ENCODE measurements around the gene NT5C2.
"Not testable (repeated sequence)": the region's sequence is repeated elsewhere in the genome, so short reads cannot be mapped to it uniquely, and the experiment has no call there.

Gene NT5C2

GRCh38 chr10:103193107-103193819 lies at the start of gene NT5C2:
TSS of gene NT5C2 (minus strand) at chr10:103193272. CDS start at chr10:103174958, 18,314 bp downstream.
- Histone ChIP-seq H3K27me3 (ENCODE audit: control insufficient read depth, insufficient read depth, low read length) (no peaks in the 10 kb centered on the region), H3K4me1 (ENCODE audit: control insufficient read depth, insufficient read depth, low read length) (peaks cover 5% of the 10 kb centered on the region), H3K36me3 (ENCODE audit: control insufficient read depth, insufficient read depth, low read length) (no peaks in the 10 kb centered on the region), H3K9ac (ENCODE audit: low read length) (peak within 1 kb of the TSS; percentile 96), H3K27ac (ENCODE audit: low read depth, low read length) (peak within 1 kb of the TSS; percentile 97), H3K4me3 (ENCODE audit: low read length) (peak within 1 kb of the TSS; percentile 92)

- Histone ChIP-seq H3K4me1 (ENCODE audit: control insufficient read depth, insufficient read depth, low read length) (no peaks in the 10 kb centered on the region), H3K4me3 (ENCODE audit: low read length) (no peak overlapping the region), H3K9ac (ENCODE audit: low read length) (no peak overlapping the region), H3K27me3 (ENCODE audit: control insufficient read depth, insufficient read depth, low read length) (no peaks in the 10 kb centered on the region), H3K27ac (ENCODE audit: low read depth, low read length) (no peak overlapping the region), H3K36me3 (ENCODE audit: control insufficient read depth, insufficient read depth, low read length) (no peaks in the 10 kb centered on the region)
Measured at GRCh38 chr10:103241262-103242011, 48.4 kb upstream of the NT5C2 start.

GRCh38 chr10:103238506-103239252 lies 45.6 kb upstream of the NT5C2 start:
- H3K27me3 ChIP-seq (ENCODE audit: control insufficient read depth, insufficient read depth, low read length) = no peaks in the 10 kb centered on the region
- no peak overlapping the region for H3K9ac ChIP-seq (ENCODE audit: low read length)
- H3K4me3 ChIP-seq (ENCODE audit: low read length) = no peak overlapping the region
- no peak overlapping the region for H3K27ac ChIP-seq (ENCODE audit: low read depth, low read length)
- H3K4me1 ChIP-seq (ENCODE audit: control insufficient read depth, insufficient read depth, low read length) = no peaks in the 10 kb centered on the region
- no peaks in the 10 kb centered on the region for H3K36me3 ChIP-seq (ENCODE audit: control insufficient read depth, insufficient read depth, low read length)

- H3K27me3 ChIP-seq (ENCODE audit: control insufficient read depth, insufficient read depth, low read length) = no peaks in the 10 kb centered on the region
- peaks cover 4% of the 10 kb centered on the region for H3K4me1 ChIP-seq (ENCODE audit: control insufficient read depth, insufficient read depth, low read length)
- H3K36me3 ChIP-seq (ENCODE audit: control insufficient read depth, insufficient read depth, low read length) = no peaks in the 10 kb centered on the region
- no peak overlapping the region for H3K4me3 ChIP-seq (ENCODE audit: low read length)
- no peak overlapping the region for H3K9ac ChIP-seq (ENCODE audit: low read length)
- no peak overlapping the region for H3K27ac ChIP-seq (ENCODE audit: low read depth, low read length)
Measured at GRCh38 chr10:103235775-103236174, 42.7 kb upstream of the NT5C2 start.

GRCh38 chr10:103232772-103233488 lies 39.9 kb upstream of the NT5C2 start:
- H3K27me3 ChIP-seq (ENCODE audit: control insufficient read depth, insufficient read depth, low read length) = no peaks in the 10 kb centered on the region
- no peaks in the 10 kb centered on the region for H3K36me3 ChIP-seq (ENCODE audit: control insufficient read depth, insufficient read depth, low read length)
- peaks cover 4% of the 10 kb centered on the region for H3K4me1 ChIP-seq (ENCODE audit: control insufficient read depth, insufficient read depth, low read length)
- H3K9ac ChIP-seq (ENCODE audit: low read length) = no peak overlapping the region
- no peak overlapping the region for H3K4me3 ChIP-seq (ENCODE audit: low read length)
- no peak overlapping the region for H3K27ac ChIP-seq (ENCODE audit: low read depth, low read length)

- Histone ChIP-seq H3K27ac (ENCODE audit: low read depth, low read length) (no peak overlapping the region), H3K4me1 (ENCODE audit: control insufficient read depth, insufficient read depth, low read length) (peaks cover 4% of the 10 kb centered on the region), H3K36me3 (ENCODE audit: control insufficient read depth, insufficient read depth, low read length) (no peaks in the 10 kb centered on the region), H3K9ac (ENCODE audit: low read length) (no peak overlapping the region), H3K27me3 (ENCODE audit: control insufficient read depth, insufficient read depth, low read length) (no peaks in the 10 kb centered on the region), H3K4me3 (ENCODE audit: low read length) (no peak overlapping the region)
Measured at GRCh38 chr10:103232131-103232673, 39.1 kb upstream of the NT5C2 start.

- H3K4me3 ChIP-seq (ENCODE audit: low read length) = peak overlapping the region; percentile 25
- H3K27me3 ChIP-seq (ENCODE audit: control insufficient read depth, insufficient read depth, low read length) = no peaks in the 10 kb centered on the region
- H3K9ac ChIP-seq (ENCODE audit: low read length) = no peak overlapping the region
- no peak overlapping the region for H3K27ac ChIP-seq (ENCODE audit: low read depth, low read length)
- peaks cover 4% of the 10 kb centered on the region for H3K4me1 ChIP-seq (ENCODE audit: control insufficient read depth, insufficient read depth, low read length)
- H3K36me3 ChIP-seq (ENCODE audit: control insufficient read depth, insufficient read depth, low read length) = no peaks in the 10 kb centered on the region
Measured at GRCh38 chr10:103231047-103231551, 38.0 kb upstream of the NT5C2 start.

- no peak overlapping the region for H3K9ac ChIP-seq (ENCODE audit: low read length)
- H3K36me3 ChIP-seq (ENCODE audit: control insufficient read depth, insufficient read depth, low read length) = no peaks in the 10 kb centered on the region
- H3K27ac ChIP-seq (ENCODE audit: low read depth, low read length) = no peak overlapping the region
- peaks cover 4% of the 10 kb centered on the region for H3K4me1 ChIP-seq (ENCODE audit: control insufficient read depth, insufficient read depth, low read length)
- no peaks in the 10 kb centered on the region for H3K27me3 ChIP-seq (ENCODE audit: control insufficient read depth, insufficient read depth, low read length)
- no peak overlapping the region for H3K4me3 ChIP-seq (ENCODE audit: low read length)
Measured at GRCh38 chr10:103227416-103227815, 34.3 kb upstream of the NT5C2 start.

- no peaks in the 10 kb centered on the region for H3K36me3 ChIP-seq (ENCODE audit: control insufficient read depth, insufficient read depth, low read length)
- H3K4me3 ChIP-seq (ENCODE audit: low read length) = no peak overlapping the region
- no peak overlapping the region for H3K27ac ChIP-seq (ENCODE audit: low read depth, low read length)
- H3K4me1 ChIP-seq (ENCODE audit: control insufficient read depth, insufficient read depth, low read length) = peaks cover 1% of the 10 kb centered on the region
- no peaks in the 10 kb centered on the region for H3K27me3 ChIP-seq (ENCODE audit: control insufficient read depth, insufficient read depth, low read length)
- H3K9ac ChIP-seq (ENCODE audit: low read length) = no peak overlapping the region
Measured at GRCh38 chr10:103225939-103226338, 32.9 kb upstream of the NT5C2 start.

- H3K9ac ChIP-seq (ENCODE audit: low read length); H3K27ac ChIP-seq (ENCODE audit: low read depth, low read length); H3K4me1 ChIP-seq (ENCODE audit: control insufficient read depth, insufficient read depth, low read length); H3K36me3 ChIP-seq (ENCODE audit: control insufficient read depth, insufficient read depth, low read length); H3K27me3 ChIP-seq (ENCODE audit: control insufficient read depth, insufficient read depth, low read length); H3K4me3 ChIP-seq (ENCODE audit: low read length): not testable (repeated sequence)
Measured at GRCh38 chr10:103224721-103225120, 31.6 kb upstream of the NT5C2 start.

- H3K27me3 ChIP-seq (ENCODE audit: control insufficient read depth, insufficient read depth, low read length) = no peaks in the 10 kb centered on the region
- no peak overlapping the region for H3K4me3 ChIP-seq (ENCODE audit: low read length)
- H3K4me1 ChIP-seq (ENCODE audit: control insufficient read depth, insufficient read depth, low read length) = no peaks in the 10 kb centered on the region
- H3K36me3 ChIP-seq (ENCODE audit: control insufficient read depth, insufficient read depth, low read length) = no peaks in the 10 kb centered on the region
- H3K9ac ChIP-seq (ENCODE audit: low read length) = no peak overlapping the region
- H3K27ac ChIP-seq (ENCODE audit: low read depth, low read length) = no peak overlapping the region
Measured at GRCh38 chr10:103224133-103224532, 31.1 kb upstream of the NT5C2 start.

All from rectal smooth muscle tissue (tissue), 1 donor.